WTC11 (cell line): Measurements from ENCODE around the gene WDHD1. TPM values are rescaled to one million over a fixed set of nuclear protein-coding genes. Genes with fewer than 3 reads are reported as not detected.

Source experiments
- ATAC-seq: fragments of 200-7000 bp; cut with Tn5 transposase; 2 replicates; pipeline ENCODE4 v1.10.0; 2021; ENCODE audit warnings: mild to moderate bottlenecking, moderate library complexity
- CTCF ChIA-PET: fragments of 300-600 bp; sonication (Branson Sonifier 250); formaldehyde crosslinking; loops from one replicate; lab custom pipeline; 2021; ENCODE audit warnings: antibody characterized with exemption; lab: Charles Lee
- POLR2A ChIA-PET: fragments of 350-600 bp; sonication (Branson Sonifier 250); formaldehyde crosslinking; loops from one replicate; lab custom pipeline; 2021; ENCODE audit warnings: antibody characterized with exemption; lab: Charles Lee
- DNase-seq: peaks from one replicate; pipeline ENCODE4 v3.0.0; 2021; ENCODE audit warnings: low spot score
- H3K27ac Mint-ChIP-seq: 2 replicates; pipeline ENCODE4 v1.8.0; 2021; ENCODE audit warnings: mixed read lengths
- H3K27me3 Mint-ChIP-seq: 2 replicates; pipeline ENCODE4 v1.8.0; 2021; ENCODE audit warnings: low read depth, mild to moderate bottlenecking, moderate library complexity, mixed read lengths
- H3K36me3 Mint-ChIP-seq: 2 replicates; pipeline ENCODE4 v1.8.0; 2021; ENCODE audit warnings: mixed read lengths
- H3K4me1 Mint-ChIP-seq: 2 replicates; pipeline ENCODE4 v1.8.0; 2022; ENCODE audit warnings: mixed read lengths
- H3K4me3 Mint-ChIP-seq: 2 replicates; pipeline ENCODE4 v1.8.0; 2021; ENCODE audit warnings: mild to moderate bottlenecking, moderate library complexity, mixed read lengths
- H3K9me3 Mint-ChIP-seq: 2 replicates; pipeline ENCODE4 v1.8.0; 2021; ENCODE audit warnings: mixed read lengths
- ATF3 ChIP-seq: sonication (generic); formaldehyde crosslinking; conservative IDR thresholded peaks from 2 replicates; pipeline ENCODE4 v1.8.1; 2022; ENCODE audit warnings: mild to moderate bottlenecking, missing genetic modification reagents
- E2F1 ChIP-seq: sonication (generic); formaldehyde crosslinking; IDR thresholded peaks from 2 replicates; pipeline ENCODE4 v1.8.0; 2022; ENCODE audit warnings: mild to moderate bottlenecking, missing genetic modification reagents
- ELF4 ChIP-seq: sonication (generic); formaldehyde crosslinking; IDR thresholded peaks from 2 replicates; pipeline ENCODE4 v1.8.1; 2022; ENCODE audit warnings: low read depth, mild to moderate bottlenecking, moderate library complexity, missing genetic modification reagents
- ERG ChIP-seq: fragments of 250-450 bp; sonication (Bioruptor Pico); IDR thresholded peaks from 2 replicates; pipeline ENCODE4 v1.8.0; 2021; ENCODE audit warnings: mild to moderate bottlenecking
- ETV6 ChIP-seq: sonication (generic); formaldehyde crosslinking; IDR thresholded peaks from 2 replicates; pipeline ENCODE4 v1.8.1; 2022; ENCODE audit warnings: mild to moderate bottlenecking, missing genetic modification reagents
- FOXP1 ChIP-seq: sonication (generic); formaldehyde crosslinking; IDR thresholded peaks from 2 replicates; pipeline ENCODE4 v1.8.0; 2022; ENCODE audit warnings: missing genetic modification reagents, mild to moderate bottlenecking, moderate library complexity, borderline replicate concordance
- HMGA2 ChIP-seq: fragments of 250-450 bp; sonication (Bioruptor Pico); IDR thresholded peaks from 2 replicates; pipeline ENCODE4 v1.4.0; 2021; ENCODE audit warnings: mild to moderate bottlenecking, moderate library complexity
- IRF1 ChIP-seq: sonication (generic); formaldehyde crosslinking; IDR thresholded peaks from 2 replicates; pipeline ENCODE4 v1.8.0; 2023; ENCODE audit warnings: missing genetic modification reagents
- JUN ChIP-seq: sonication (generic); formaldehyde crosslinking; IDR thresholded peaks from 2 replicates; pipeline ENCODE4 v1.8.0; 2023; ENCODE audit warnings: mild to moderate bottlenecking, missing genetic modification reagents
- NFATC4 ChIP-seq: fragments of 250-450 bp; sonication (Bioruptor Pico); IDR thresholded peaks from 2 replicates; pipeline ENCODE4 v1.9.0; 2021; ENCODE audit warnings: mild to moderate bottlenecking
- NFE2L1 ChIP-seq: sonication (generic); formaldehyde crosslinking; IDR thresholded peaks from 2 replicates; pipeline ENCODE4 v1.8.1; 2023; ENCODE audit warnings: missing genetic modification reagents
- PREB ChIP-seq: sonication (generic); formaldehyde crosslinking; IDR thresholded peaks from 2 replicates; pipeline ENCODE4 v1.8.1; 2022; ENCODE audit warnings: mild to moderate bottlenecking, missing genetic modification reagents, moderate library complexity, borderline replicate concordance
- RORB ChIP-seq: fragments of 250-450 bp; sonication (Bioruptor Pico); IDR thresholded peaks from 2 replicates; pipeline ENCODE4 v1.9.0; 2021; ENCODE audit warnings: mild to moderate bottlenecking
- TCF7 ChIP-seq: sonication (generic); formaldehyde crosslinking; IDR thresholded peaks from 2 replicates; pipeline ENCODE4 v1.8.0; 2022; ENCODE audit warnings: mild to moderate bottlenecking, low read depth, missing genetic modification reagents, moderate library complexity
- USF2 ChIP-seq: sonication (generic); formaldehyde crosslinking; IDR thresholded peaks from 2 replicates; pipeline ENCODE4 v1.8.1; 2023; ENCODE audit warnings: mild to moderate bottlenecking, missing genetic modification reagents, moderate library complexity
- ZNF121 ChIP-seq: sonication (generic); formaldehyde crosslinking; IDR thresholded peaks from 2 replicates; pipeline ENCODE4 v1.8.0; 2023; ENCODE audit warnings: missing genetic modification reagents
- ZNF232 ChIP-seq: sonication (generic); formaldehyde crosslinking; IDR thresholded peaks from 2 replicates; pipeline ENCODE4 v1.8.0; 2022; ENCODE audit warnings: mild to moderate bottlenecking, missing genetic modification reagents
- ZNF512 ChIP-seq: sonication (generic); formaldehyde crosslinking; IDR thresholded peaks from 2 replicates; pipeline ENCODE4 v1.8.1; 2022; ENCODE audit warnings: missing genetic modification reagents, borderline replicate concordance
- ZNF671 ChIP-seq: fragments of 250-450 bp; sonication (Bioruptor Pico); IDR thresholded peaks from 2 replicates; pipeline ENCODE4 v1.8.0; 2021; ENCODE audit warnings: mild to moderate bottlenecking
- total RNA-seq: library from RNA; stranded (reverse); gene quantifications from 3 replicates; pipeline ENCODE4 v1.2.3, GENCODE V29; 2021

The WDHD1 gene
- total RNA-seq, 1 experiment from 2014 or later: 76.1 TPM

- TF ChIP-seq ZNF512 (CRISPR knock-in tag) (no peak), PREB (CRISPR knock-in tag) (no peak), ATF3 (CRISPR knock-in tag) (no peak), FOXP1 (CRISPR knock-in tag) (no peak), E2F1 (CRISPR knock-in tag) (no peak)
These were observed 135.2 kb downstream of the WDHD1 start (continued) for GRCh38 chr14:54891471-54892245.

GRCh38 chr14:54890788-54891187, 136.1 kb downstream of the WDHD1 start:
- H3K27ac Mint-ChIP-seq: peak overlapping the region; percentile 16; the same call in 1 of the 2 replicates
- H3K4me1 Mint-ChIP-seq: peaks cover 12% of the 10 kb centered on the region
- ATAC-seq: no peak
- DNase-seq: no peak
- TF ChIP-seq ZNF671 (CRISPR knock-in tag) (no peak), RORB (CRISPR knock-in tag) (no peak), E2F1 (CRISPR knock-in tag) (no peak), ETV6 (no peak), NFATC4 (CRISPR knock-in tag) (no peak), JUN (CRISPR knock-in tag) (no peak), ELF4 (CRISPR knock-in tag) (no peak)
- H3K4me3 Mint-ChIP-seq: no peak overlapping the region
- H3K9me3 Mint-ChIP-seq: no peaks in the 10 kb centered on the region
- CTCF ChIA-PET: interaction anchor here (0.7 kb wide), 1 partner anchor 112 kb away, joined by 3 read pairs; no protein-coding TSS in a partner anchor
- no peaks in the 10 kb centered on the region for H3K36me3 Mint-ChIP-seq
- POLR2A ChIA-PET: no interaction called here
- H3K27me3 Mint-ChIP-seq: no peaks in the 10 kb centered on the region

GRCh38 chr14:54889919-54890318, 137.0 kb downstream of the WDHD1 start:
- H3K27me3 Mint-ChIP-seq: no peaks in the 10 kb centered on the region
- H3K36me3 Mint-ChIP-seq: no peaks in the 10 kb centered on the region
- ATAC-seq (no peak), DNase-seq (no peak)
- H3K9me3 Mint-ChIP-seq: no peaks in the 10 kb centered on the region
- H3K4me3 Mint-ChIP-seq: no peak overlapping the region
- POLR2A ChIA-PET: no interaction called here
- H3K4me1 Mint-ChIP-seq: peaks cover 12% of the 10 kb centered on the region
- H3K27ac Mint-ChIP-seq: peak overlapping the region; percentile 57; the same call in 1 of the 2 replicates
- CTCF ChIA-PET: no interaction called here
- TF ChIP-seq ERG (CRISPR knock-in tag) (no peak), ZNF232 (CRISPR knock-in tag) (no peak), HMGA2 (no peak), USF2 (no peak), ZNF121 (CRISPR knock-in tag) (no peak), TCF7 (no peak), IRF1 (no peak), NFE2L1 (CRISPR knock-in tag) (no peak)
- TF ChIP-seq, all 79 proteins: peak for 0
